KMS-11 (cell line): ENCODE measurements around the gene ERCC2.

ENCODE experiments used
- H2AFZ ChIP-seq: fragments of 200-600 bp; sonication (generic); 2 replicates; pipeline ENCODE4 v1.6.1; 2016; ENCODE audit warnings: antibody characterized with exemption, mixed run types, low read depth
- H3K27ac ChIP-seq: fragments of 200-600 bp; sonication (generic); 2 replicates; pipeline ENCODE4 v1.6.1; 2016; ENCODE audit warnings: mild to moderate bottlenecking, mixed run types
- H3K27me3 ChIP-seq: fragments of 200-600 bp; sonication (generic); 2 replicates; pipeline ENCODE4 v1.6.1; 2017; ENCODE audit warnings: mild to moderate bottlenecking, low read depth, mixed run types, moderate library complexity; ENCODE audit not compliant: insufficient read depth
- H3K36me3 ChIP-seq: fragments of 200-600 bp; sonication (generic); 2 replicates; pipeline ENCODE4 v1.6.1; 2017; ENCODE audit warnings: mild to moderate bottlenecking, mixed run types; ENCODE audit not compliant: insufficient read depth
- H3K4me1 ChIP-seq: fragments of 200-600 bp; sonication (generic); 2 replicates; pipeline ENCODE4 v1.6.1; 2016; ENCODE audit warnings: mild to moderate bottlenecking, low read depth, mixed run types; ENCODE audit not compliant: poor library complexity, severe bottlenecking
- H3K4me2 ChIP-seq: fragments of 200-600 bp; sonication (generic); 2 replicates; pipeline ENCODE4 v1.7.0; 2016; ENCODE audit warnings: mild to moderate bottlenecking, mixed run types
- H3K4me3 ChIP-seq: fragments of 200-600 bp; sonication (generic); IDR thresholded peaks from 2 replicates; pipeline ENCODE4 v1.6.1; 2017; ENCODE audit warnings: low read depth, low read length, mixed read lengths; ENCODE audit not compliant: insufficient read depth
- H3K79me2 ChIP-seq: fragments of 200-600 bp; sonication (generic); 2 replicates; pipeline ENCODE4 v1.6.1; 2016; ENCODE audit warnings: low read depth, mixed run types; ENCODE audit not compliant: insufficient read depth
- H3K9ac ChIP-seq: fragments of 200-600 bp; sonication (generic); 2 replicates; pipeline ENCODE4 v1.6.1; 2016; ENCODE audit warnings: mild to moderate bottlenecking, mixed run types
- H4K20me1 ChIP-seq: fragments of 200-600 bp; sonication (generic); 2 replicates; pipeline ENCODE4 v1.6.1; 2016; ENCODE audit warnings: mild to moderate bottlenecking, mixed run types; ENCODE audit not compliant: insufficient read depth
- TF ChIP-seq, protein P1 (sequence below): fragments of 200-600 bp; sonication (generic); conservative IDR thresholded peaks from 2 replicates; pipeline ENCODE4 v1.6.1; 2017; ENCODE audit warnings: low read depth, mild to moderate bottlenecking, antibody characterized with exemption, low read length, moderate library complexity, mixed read lengths

Gene ERCC2

DNA sequence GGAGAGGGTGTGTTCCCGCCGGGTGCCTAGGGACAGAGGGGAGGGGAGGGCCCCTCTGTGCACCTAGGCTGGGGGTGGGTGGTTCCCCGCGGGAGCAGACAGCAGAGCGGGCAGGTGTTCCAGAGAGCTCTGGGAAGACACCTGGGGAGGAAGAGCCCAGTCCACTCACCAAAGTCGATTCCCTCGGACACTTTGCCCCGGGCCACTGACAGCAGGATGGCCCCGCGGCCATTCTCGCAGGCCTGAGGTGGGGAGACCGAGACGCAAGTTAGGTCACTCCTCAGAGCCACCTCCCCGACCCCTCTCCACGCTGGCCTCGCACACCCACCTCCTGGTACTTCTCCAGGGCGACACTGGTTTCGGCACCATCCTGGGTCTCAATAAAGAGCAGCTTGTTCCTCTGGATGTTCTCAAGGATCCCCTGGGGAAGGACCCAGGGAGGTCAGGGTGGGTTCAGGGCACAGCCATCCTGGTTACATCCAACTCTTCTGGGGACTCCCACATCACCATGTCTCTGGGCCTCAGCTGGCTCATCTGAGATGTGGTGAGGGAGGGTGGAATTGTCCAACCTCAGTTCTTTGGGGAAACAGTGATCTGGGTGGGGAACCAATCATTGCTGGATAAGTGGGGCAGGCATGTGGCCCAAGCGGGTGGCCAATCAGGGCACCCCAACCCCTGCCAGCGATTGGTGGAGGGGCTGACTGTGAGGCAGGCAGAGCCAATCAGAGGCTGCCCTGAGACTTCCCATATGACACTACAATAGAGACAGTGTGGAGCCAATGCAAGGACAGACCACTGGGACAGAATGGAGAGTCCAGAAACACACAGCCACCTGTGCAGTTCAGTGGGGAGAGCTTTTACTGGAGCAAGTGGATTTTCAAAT, 17.2 kb downstream of the ERCC2 start:
- TF ChIP-seq, protein P1, sequence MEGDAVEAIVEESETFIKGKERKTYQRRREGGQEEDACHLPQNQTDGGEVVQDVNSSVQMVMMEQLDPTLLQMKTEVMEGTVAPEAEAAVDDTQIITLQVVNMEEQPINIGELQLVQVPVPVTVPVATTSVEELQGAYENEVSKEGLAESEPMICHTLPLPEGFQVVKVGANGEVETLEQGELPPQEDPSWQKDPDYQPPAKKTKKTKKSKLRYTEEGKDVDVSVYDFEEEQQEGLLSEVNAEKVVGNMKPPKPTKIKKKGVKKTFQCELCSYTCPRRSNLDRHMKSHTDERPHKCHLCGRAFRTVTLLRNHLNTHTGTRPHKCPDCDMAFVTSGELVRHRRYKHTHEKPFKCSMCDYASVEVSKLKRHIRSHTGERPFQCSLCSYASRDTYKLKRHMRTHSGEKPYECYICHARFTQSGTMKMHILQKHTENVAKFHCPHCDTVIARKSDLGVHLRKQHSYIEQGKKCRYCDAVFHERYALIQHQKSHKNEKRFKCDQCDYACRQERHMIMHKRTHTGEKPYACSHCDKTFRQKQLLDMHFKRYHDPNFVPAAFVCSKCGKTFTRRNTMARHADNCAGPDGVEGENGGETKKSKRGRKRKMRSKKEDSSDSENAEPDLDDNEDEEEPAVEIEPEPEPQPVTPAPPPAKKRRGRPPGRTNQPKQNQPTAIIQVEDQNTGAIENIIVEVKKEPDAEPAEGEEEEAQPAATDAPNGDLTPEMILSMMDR = no peak
- no peaks in the 10 kb centered on the region for H3K36me3 ChIP-seq
- H3K4me1 ChIP-seq = no peaks in the 10 kb centered on the region
- no peak overlapping the region for H3K27ac ChIP-seq
- H3K4me3 ChIP-seq = no peak overlapping the region
- no peak overlapping the region for H3K9ac ChIP-seq
- no peaks in the 10 kb centered on the region for H3K79me2 ChIP-seq
- no peaks in the 10 kb centered on the region for H4K20me1 ChIP-seq
- no peak overlapping the region for H3K4me2 ChIP-seq
- H3K27me3 ChIP-seq = no peaks in the 10 kb centered on the region; the same call in 1 of the 2 replicates
- no peak overlapping the region for H2AFZ ChIP-seq

DNA sequence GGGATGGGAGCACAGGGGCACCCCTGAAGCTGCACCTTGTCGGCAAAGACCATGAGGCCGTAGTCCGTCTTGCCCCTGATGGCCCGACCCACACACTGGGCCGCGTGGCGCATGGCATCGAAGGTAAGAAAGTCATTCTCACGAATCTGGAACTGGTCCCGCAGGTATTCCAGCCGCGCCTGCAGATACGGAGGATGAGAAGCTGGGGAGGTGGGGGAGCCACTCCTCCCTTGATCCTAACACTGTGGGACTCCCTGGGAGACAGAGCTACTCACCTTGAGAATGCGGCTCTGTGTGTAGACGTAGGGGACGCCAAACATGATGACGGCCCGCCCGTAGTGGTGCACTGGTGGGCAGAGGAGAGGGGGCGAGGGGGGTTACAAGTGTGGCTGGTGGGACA, 17.9 kb downstream of the ERCC2 start:
- Histone ChIP-seq H3K4me2 (no peak overlapping the region), H3K27ac (no peak overlapping the region), H3K36me3 (no peaks in the 10 kb centered on the region), H3K4me3 (no peak overlapping the region), H3K9ac (no peak overlapping the region), H3K4me1 (no peaks in the 10 kb centered on the region), H4K20me1 (no peaks in the 10 kb centered on the region), H2AFZ (no peak overlapping the region), H3K27me3 (no peaks in the 10 kb centered on the region; the same call in 1 of the 2 replicates), H3K79me2 (no peaks in the 10 kb centered on the region)
- TF ChIP-seq, protein P1 = no peak

DNA sequence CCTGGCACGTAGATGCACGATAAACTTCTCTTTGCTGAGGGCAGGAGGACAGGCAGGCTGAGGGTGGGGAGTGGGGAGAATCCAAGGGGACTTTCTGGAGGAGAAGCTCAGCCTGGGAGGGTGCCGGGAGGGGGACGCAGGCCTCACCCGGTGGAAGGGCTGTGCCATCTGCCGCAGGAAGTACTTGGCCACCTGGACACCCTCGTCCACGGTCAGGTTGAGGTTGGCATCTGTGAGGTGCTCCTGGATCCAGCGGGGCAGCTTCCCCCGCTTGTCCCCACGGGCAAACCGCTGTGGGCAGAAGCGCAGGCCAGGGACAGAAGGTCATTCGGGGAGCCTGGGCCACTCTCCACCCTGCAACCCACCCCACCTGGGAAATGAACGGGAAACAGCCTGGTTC, 18.3 kb downstream of the ERCC2 start:
- Histone ChIP-seq H3K27me3 (no peaks in the 10 kb centered on the region; the same call in 1 of the 2 replicates), H3K4me2 (no peak overlapping the region), H4K20me1 (no peaks in the 10 kb centered on the region), H3K27ac (no peak overlapping the region), H3K79me2 (no peaks in the 10 kb centered on the region), H3K9ac (no peak overlapping the region), H2AFZ (no peak overlapping the region), H3K4me3 (no peak overlapping the region), H3K36me3 (no peaks in the 10 kb centered on the region), H3K4me1 (no peaks in the 10 kb centered on the region)
- TF ChIP-seq, protein P1 = no peak

DNA sequence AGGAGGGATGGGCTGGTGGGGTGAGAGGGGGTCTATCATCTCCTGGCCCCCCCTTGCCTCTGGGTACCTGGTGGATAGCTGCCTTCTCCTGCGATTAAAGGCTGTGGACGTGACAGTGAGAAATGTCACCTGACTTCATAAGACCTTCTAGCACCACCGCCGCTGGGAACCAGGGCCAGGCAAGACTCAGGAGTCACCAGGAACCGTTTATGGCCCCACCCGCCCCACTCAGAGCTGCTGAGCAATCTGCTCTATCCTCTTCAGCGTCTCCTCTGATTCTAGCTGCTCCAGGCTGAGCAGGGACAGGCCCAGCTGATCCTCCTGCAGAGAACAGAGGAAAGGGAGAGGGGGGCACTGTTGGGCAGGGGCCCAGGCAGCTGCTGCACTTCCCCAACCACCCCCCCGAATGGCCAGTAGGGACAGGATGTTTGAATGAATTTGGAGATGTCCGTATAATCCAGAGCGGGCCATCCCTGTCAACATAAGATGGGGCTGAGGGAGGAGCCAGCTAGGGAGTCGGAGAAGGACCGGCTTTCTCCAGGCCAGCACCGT, 18.9 kb downstream of the ERCC2 start:
- Histone ChIP-seq H2AFZ (no peak overlapping the region), H3K27me3 (no peaks in the 10 kb centered on the region; the same call in 1 of the 2 replicates), H3K4me2 (no peak overlapping the region), H3K27ac (no peak overlapping the region), H3K4me1 (no peaks in the 10 kb centered on the region), H4K20me1 (no peaks in the 10 kb centered on the region), H3K36me3 (no peaks in the 10 kb centered on the region), H3K9ac (no peak overlapping the region), H3K79me2 (no peaks in the 10 kb centered on the region), H3K4me3 (no peak overlapping the region)
- TF ChIP-seq, protein P1 = no peak
